ENCODE data around the gene NOC3L.

Gene NOC3L

DNA sequence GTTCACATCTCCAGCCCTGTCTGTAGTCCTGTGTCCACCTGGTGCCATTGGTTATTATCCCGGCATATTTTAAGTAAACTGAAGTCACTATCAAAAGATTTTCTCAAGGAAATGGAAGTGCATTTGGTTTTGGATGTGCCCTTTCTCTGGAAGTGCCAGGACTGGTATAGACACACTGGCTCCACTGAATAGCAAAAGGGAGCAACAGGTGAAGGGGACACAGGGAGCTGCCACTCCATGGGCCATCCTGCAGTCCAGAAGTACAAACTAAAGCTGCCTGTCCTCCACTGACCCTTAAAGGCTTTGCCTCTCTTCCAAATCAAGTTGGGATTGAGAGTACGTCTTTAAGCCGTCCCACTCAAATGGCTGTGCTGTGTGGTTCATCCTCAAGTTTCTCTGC is 62.7 kb downstream of the NOC3L start:
- H3K4me3 ChIP-seq (ENCODE audit: low read length), result no peak overlapping the region
- H3K27me3 ChIP-seq (ENCODE audit: control insufficient read depth, low read length), result peaks cover 16% of the 10 kb centered on the region
- no peaks in the 10 kb centered on the region for H4K20me1 ChIP-seq (ENCODE audit: control insufficient read depth, insufficient read depth, low read depth, low read length)
- no peak overlapping the region for H3K4me2 ChIP-seq (ENCODE audit: low read length)
- no peaks in the 10 kb centered on the region for H3K4me1 ChIP-seq (ENCODE audit: control insufficient read depth, low read length)
- H3K9me2 ChIP-seq (replicated peaks; ENCODE audit: control insufficient read depth, low read length), result no peaks in the 10 kb centered on the region
- H3K36me3 ChIP-seq (ENCODE audit: control insufficient read depth, low read length), result no peaks in the 10 kb centered on the region
- H3K27ac ChIP-seq (ENCODE audit: low read depth, low read length), result no peak overlapping the region
- no peaks in the 10 kb centered on the region for H3K79me2 ChIP-seq (ENCODE audit: control insufficient read depth, low read length)
- no peak for TF ChIP-seq EZH2phosphoT487 (IDR thresholded peaks at IDR 0.05; ENCODE audit: borderline replicate concordance, low read length)
- TF ChIP-seq, protein P1, sequence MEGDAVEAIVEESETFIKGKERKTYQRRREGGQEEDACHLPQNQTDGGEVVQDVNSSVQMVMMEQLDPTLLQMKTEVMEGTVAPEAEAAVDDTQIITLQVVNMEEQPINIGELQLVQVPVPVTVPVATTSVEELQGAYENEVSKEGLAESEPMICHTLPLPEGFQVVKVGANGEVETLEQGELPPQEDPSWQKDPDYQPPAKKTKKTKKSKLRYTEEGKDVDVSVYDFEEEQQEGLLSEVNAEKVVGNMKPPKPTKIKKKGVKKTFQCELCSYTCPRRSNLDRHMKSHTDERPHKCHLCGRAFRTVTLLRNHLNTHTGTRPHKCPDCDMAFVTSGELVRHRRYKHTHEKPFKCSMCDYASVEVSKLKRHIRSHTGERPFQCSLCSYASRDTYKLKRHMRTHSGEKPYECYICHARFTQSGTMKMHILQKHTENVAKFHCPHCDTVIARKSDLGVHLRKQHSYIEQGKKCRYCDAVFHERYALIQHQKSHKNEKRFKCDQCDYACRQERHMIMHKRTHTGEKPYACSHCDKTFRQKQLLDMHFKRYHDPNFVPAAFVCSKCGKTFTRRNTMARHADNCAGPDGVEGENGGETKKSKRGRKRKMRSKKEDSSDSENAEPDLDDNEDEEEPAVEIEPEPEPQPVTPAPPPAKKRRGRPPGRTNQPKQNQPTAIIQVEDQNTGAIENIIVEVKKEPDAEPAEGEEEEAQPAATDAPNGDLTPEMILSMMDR (IDR thresholded peaks at IDR 0.05; ENCODE audit: low read depth, low read length, poor library complexity, severe bottlenecking), result no peak
- H3F3A ChIP-seq (ENCODE audit: control insufficient read depth, insufficient read depth), result no peaks in the 10 kb centered on the region
- no peaks in the 10 kb centered on the region for H3K9me3 ChIP-seq (ENCODE audit: control insufficient read depth, insufficient read depth, low read length)

DNA sequence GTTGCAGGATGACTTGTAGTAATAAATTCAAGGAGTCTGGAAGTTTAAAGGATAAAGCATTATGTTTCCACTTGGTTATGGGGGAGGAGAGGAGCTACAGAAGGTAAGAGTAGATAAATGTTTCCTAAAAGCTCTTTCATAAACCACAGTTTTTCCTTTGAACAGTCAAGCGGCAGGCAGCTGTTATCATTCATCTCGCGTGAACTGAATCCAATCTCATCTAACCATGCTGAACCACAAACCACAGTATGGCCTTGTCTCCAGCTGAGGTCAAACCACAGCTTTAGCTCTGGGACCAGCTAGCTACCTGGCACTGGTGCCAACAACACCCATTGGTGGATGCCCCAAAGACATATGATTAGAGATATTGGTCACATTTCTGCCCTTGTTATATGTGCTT is 63.3 kb downstream of the NOC3L start:
- Histone ChIP-seq H3K4me2 (ENCODE audit: low read length) (no peak overlapping the region), H3K9me3 (ENCODE audit: control insufficient read depth, insufficient read depth, low read length) (no peaks in the 10 kb centered on the region), H3F3A (ENCODE audit: control insufficient read depth, insufficient read depth) (no peaks in the 10 kb centered on the region), H4K20me1 (ENCODE audit: control insufficient read depth, insufficient read depth, low read depth, low read length) (no peaks in the 10 kb centered on the region), H3K79me2 (ENCODE audit: control insufficient read depth, low read length) (no peaks in the 10 kb centered on the region), H3K4me3 (ENCODE audit: low read length) (no peak overlapping the region), H3K4me1 (ENCODE audit: control insufficient read depth, low read length) (no peaks in the 10 kb centered on the region), H3K9me2 (replicated peaks; ENCODE audit: control insufficient read depth, low read length) (no peaks in the 10 kb centered on the region), H3K36me3 (ENCODE audit: control insufficient read depth, low read length) (no peaks in the 10 kb centered on the region), H3K27ac (ENCODE audit: low read depth, low read length) (no peak overlapping the region), H3K27me3 (ENCODE audit: control insufficient read depth, low read length) (peaks cover 16% of the 10 kb centered on the region)
- TF ChIP-seq, protein P1 (IDR thresholded peaks at IDR 0.05; ENCODE audit: low read depth, low read length, poor library complexity, severe bottlenecking), result no peak
- no peak for TF ChIP-seq EZH2phosphoT487 (IDR thresholded peaks at IDR 0.05; ENCODE audit: borderline replicate concordance, low read length)

DNA sequence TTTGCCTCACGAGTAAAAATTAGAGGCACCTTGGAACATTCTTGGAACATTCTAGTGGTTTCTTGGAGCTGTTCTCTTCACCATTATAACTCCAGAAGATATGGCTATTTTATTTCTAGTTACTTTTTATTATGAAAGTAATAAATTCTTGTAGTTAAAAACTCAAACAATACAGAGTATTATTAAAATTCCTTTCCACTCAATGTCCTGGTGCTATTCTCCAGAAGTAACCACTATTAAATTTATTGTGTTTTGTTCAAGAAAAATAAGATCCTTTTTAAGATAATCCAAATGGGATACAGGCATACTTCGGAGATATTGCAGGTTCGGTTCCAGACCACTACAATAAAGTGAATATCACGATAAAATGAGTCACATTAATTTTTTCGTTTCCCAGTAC is 68.6 kb downstream of the NOC3L start:
- Histone ChIP-seq H3K4me2 (ENCODE audit: low read length) (no peak overlapping the region), H3K27ac (ENCODE audit: low read depth, low read length) (no peak overlapping the region)

More for the DNA sequence above, 68.6 kb downstream of the NOC3L start:
- Histone ChIP-seq H3F3A (ENCODE audit: control insufficient read depth, insufficient read depth) (no peaks in the 10 kb centered on the region), H4K20me1 (ENCODE audit: control insufficient read depth, insufficient read depth, low read depth, low read length) (no peaks in the 10 kb centered on the region), H3K36me3 (ENCODE audit: control insufficient read depth, low read length) (no peaks in the 10 kb centered on the region), H3K4me3 (ENCODE audit: low read length) (no peak overlapping the region), H3K27me3 (ENCODE audit: control insufficient read depth, low read length) (peaks cover 18% of the 10 kb centered on the region), H3K9me2 (replicated peaks; ENCODE audit: control insufficient read depth, low read length) (no peaks in the 10 kb centered on the region), H3K9me3 (ENCODE audit: control insufficient read depth, insufficient read depth, low read length) (no peaks in the 10 kb centered on the region), H3K79me2 (ENCODE audit: control insufficient read depth, low read length) (no peaks in the 10 kb centered on the region), H3K4me1 (ENCODE audit: control insufficient read depth, low read length) (no peaks in the 10 kb centered on the region)
- TF ChIP-seq EZH2phosphoT487 (IDR thresholded peaks at IDR 0.05; ENCODE audit: borderline replicate concordance, low read length), result no peak
- TF ChIP-seq, protein P1 (IDR thresholded peaks at IDR 0.05; ENCODE audit: low read depth, low read length, poor library complexity, severe bottlenecking), result no peak
